K562 (cell line): ENCODE results near the gene OR13J1. TPM values are rescaled to one million over a fixed set of nuclear protein-coding genes. Genes with fewer than 3 reads are reported as not detected.

Experiments
- ATAC-seq: fragments of 200-7000 bp; cut with Tn5 transposase; 3 replicates; pipeline ENCODE4 v1.9.1; 2020; ENCODE audit warnings: moderate library complexity
- BruUV-seq: library from RNA; stranded (reverse); fragments of 400-500 nt; replicated peaks from 2 replicates; lab custom pipeline; 2021; lab: Mats Ljungman, UMichigan
- CTCF ChIA-PET: fragments of 300-600 bp; formaldehyde crosslinking; extraction: SDS; loops from one replicate; lab custom pipeline; 2021; ENCODE audit warnings: low intra/inter-chr PET ratio; lab: Yijun Ruan, JAX
- POLR2A ChIA-PET: fragments of 300-600, 350-650 bp; sonication (Branson Sonifier 250); formaldehyde crosslinking; extraction: SDS; loops from one replicate; lab custom pipeline; 2021; ENCODE audit warnings: antibody characterized with exemption, inconsistent platforms; lab: Yijun Ruan, JAX
- DNase-seq, 4 experiments: peaks; one replicate each; pipeline versions ENCODE4 v3.0.0 to v3.0.0-alpha.2; 2011 to 2018; ENCODE audit warnings: low spot score in 3 of 4, mixed read lengths in 3 of 4; ENCODE audit errors: extremely low read depth in 1 of 4
- FAIRE-seq: peaks from 2 replicates; lab custom pipeline; 2011; peaks lifted over from hg19 to GRCh38; lab: Jason Lieb, UNC
- H2AFZ ChIP-seq: 2 replicates; pipeline ENCODE4 v1.6.0; 2011; ENCODE audit warnings: low read depth, low read length, control low read depth, inconsistent platforms
- H3K27ac ChIP-seq: fragments of 200-600 bp; 3 replicates; pipeline ENCODE4 v1.8.0; 2011; ENCODE audit warnings: low read depth, mild to moderate bottlenecking, control low read depth, inconsistent platforms, low read length, moderate library complexity, mixed read lengths; ENCODE audit errors: extremely low read depth
- H3K27me3 ChIP-seq, 2 experiments: fragments of 300-600 bp in 1 of 2; 2 replicates in 1 of 2; 3 replicates in 1 of 2; pipeline versions ENCODE4 v1.6.0 to v1.8.0; 2011; ENCODE audit warnings: inconsistent platforms in 2 of 2, low read length in 2 of 2, mild to moderate bottlenecking in 1 of 2, mixed read lengths in 1 of 2, moderate library complexity in 1 of 2; ENCODE audit not compliant: control insufficient read depth in 2 of 2, insufficient read depth in 2 of 2
- H3K36me3 ChIP-seq: fragments of 300-600 bp; 3 replicates; pipeline ENCODE4 v1.8.0; 2011; ENCODE audit warnings: mild to moderate bottlenecking, low read length, inconsistent platforms; ENCODE audit not compliant: control insufficient read depth, insufficient read depth
- H3K4me1 ChIP-seq, 2 experiments: fragments of 200-600 bp in 1 of 2; replicated peaks in 1 of 2; 2 replicates in 1 of 2; 3 replicates in 1 of 2; pipeline versions ENCODE4 v1.5.1 to v1.8.0; 2011; ENCODE audit warnings: inconsistent platforms in 2 of 2, low read length in 2 of 2, mild to moderate bottlenecking in 1 of 2, mixed read lengths in 1 of 2, moderate library complexity in 1 of 2; ENCODE audit not compliant: control insufficient read depth in 2 of 2, insufficient read depth in 2 of 2
- H3K4me2 ChIP-seq: 2 replicates; pipeline ENCODE4 v1.6.1; 2011; ENCODE audit warnings: low read length, control low read depth, inconsistent platforms, mixed read lengths; ENCODE audit not compliant: insufficient read depth
- H3K4me3 ChIP-seq: fragments of 200-600 bp; sonication (generic), shearing (Covaris generic); 2 replicates; pipeline ENCODE4 v1.5.1; 2016; ENCODE audit warnings: control low read depth, inconsistent platforms
- H3K79me2 ChIP-seq: fragments of 200-600 bp; 3 replicates; pipeline ENCODE4 v1.8.0; 2011; ENCODE audit warnings: low read length, inconsistent platforms; ENCODE audit not compliant: control insufficient read depth, insufficient read depth
- H3K9ac ChIP-seq, 2 experiments: 2 replicates each; pipeline versions ENCODE4 v1.6.0 to v1.6.1; 2011; ENCODE audit warnings: low read depth in 2 of 2, low read length in 2 of 2, control low read depth in 1 of 2, inconsistent platforms in 1 of 2, mild to moderate bottlenecking in 1 of 2, mixed read lengths in 1 of 2; ENCODE audit not compliant: insufficient read depth in 1 of 2
- H3K9me1 ChIP-seq: one replicate; pipeline ENCODE4 v1.6.0; 2011; ENCODE audit warnings: inconsistent platforms, mild to moderate bottlenecking, low read length, moderate library complexity; ENCODE audit not compliant: control insufficient read depth, insufficient read depth
- H3K9me3 ChIP-seq: replicated peaks from 2 replicates; pipeline ENCODE4 v1.5.1; 2011; ENCODE audit warnings: low read depth, low read length, inconsistent platforms; ENCODE audit not compliant: control insufficient read depth, insufficient read depth
- H4K20me1 ChIP-seq: replicated peaks from 2 replicates; pipeline ENCODE4 v1.6.1; 2011; ENCODE audit warnings: low read length, inconsistent platforms, mixed read lengths; ENCODE audit not compliant: control insufficient read depth, insufficient read depth
- CCAR2 ChIP-seq: fragments of 200-400 bp; formaldehyde crosslinking; IDR thresholded peaks from 2 replicates; pipeline ENCODE4 v1.6.1; 2017; ENCODE audit warnings: mild to moderate bottlenecking, low read depth, low read length
- DACH1 ChIP-seq: fragments of 450-650 bp; IDR thresholded peaks from 2 replicates; pipeline ENCODE4 v1.6.1; 2018; ENCODE audit not compliant: partially characterized antibody
- KDM5B ChIP-seq: fragments of 200-600 bp; sonication (generic); IDR thresholded peaks from 2 replicates; pipeline ENCODE4 v1.6.1; 2012; ENCODE audit warnings: low read depth, mild to moderate bottlenecking, moderate library complexity, low read length, control low read depth, inconsistent platforms; ENCODE audit not compliant: insufficient replicate concordance
- KLF6 ChIP-seq: fragments of 250-450 bp; sonication (Bioruptor Pico); IDR thresholded peaks from 2 replicates; pipeline ENCODE4 v1.4.0; 2020; ENCODE audit warnings: mild to moderate bottlenecking, moderate library complexity, borderline replicate concordance
- MXI1 ChIP-seq: IDR thresholded peaks from 2 replicates; pipeline ENCODE4 v1.6.1; 2011; ENCODE audit warnings: low read depth, mild to moderate bottlenecking, improper control_type of control experiment, low read length
- NFXL1 ChIP-seq: fragments of 450-650 bp; formaldehyde crosslinking; IDR thresholded peaks from 2 replicates; pipeline ENCODE4 v1.4.0; 2021; ENCODE audit warnings: mild to moderate bottlenecking
- NR2F6 ChIP-seq: fragments of 450-650 bp; formaldehyde crosslinking; IDR thresholded peaks from 2 replicates; pipeline ENCODE4 v1.4.0; 2020; ENCODE audit warnings: mild to moderate bottlenecking
- NRF1 ChIP-seq, 2 experiments: fragments of 450-650 bp; IDR thresholded peaks in 1 of 2; conservative IDR thresholded peaks in 1 of 2; 2 replicates each; pipeline ENCODE4 v1.6.1; 2014; ENCODE audit warnings: mild to moderate bottlenecking in 2 of 2
- RBM22 ChIP-seq: fragments of 200-400 bp; formaldehyde crosslinking; IDR thresholded peaks from 2 replicates; pipeline ENCODE4 v1.6.1; 2018; ENCODE audit warnings: low read length, low read depth; ENCODE audit not compliant: poor library complexity, severe bottlenecking
- SREBF2 ChIP-seq: sonication (generic); formaldehyde crosslinking; IDR thresholded peaks from 2 replicates; pipeline ENCODE4 v1.4.0; 2020; ENCODE audit warnings: mild to moderate bottlenecking, missing genetic modification reagents
- TEAD4 ChIP-seq, 2 experiments: sonication (generic) in 1 of 2; formaldehyde crosslinking in 1 of 2; IDR thresholded peaks; 2 replicates each; pipeline versions ENCODE4 v1.6.1 to v1.8.0; 2012 to 2022; ENCODE audit warnings: borderline replicate concordance in 1 of 2, inconsistent platforms in 1 of 2, low read length in 1 of 2, mild to moderate bottlenecking in 1 of 2, missing genetic modification reagents in 1 of 2
- WHSC1 ChIP-seq: IDR thresholded peaks from one replicate; pipeline ENCODE4 v1.6.1; 2012; ENCODE audit warnings: low read length, control low read depth, inconsistent platforms
- ZBTB7A ChIP-seq: IDR thresholded peaks from 2 replicates; pipeline ENCODE4 v1.6.1; 2011; ENCODE audit warnings: low read depth, mild to moderate bottlenecking, low read length, moderate library complexity, borderline replicate concordance; ENCODE audit not compliant: control insufficient read depth
- ZNF77 ChIP-seq: fragments of 250-450 bp; sonication (Bioruptor Pico); IDR thresholded peaks from 2 replicates; pipeline ENCODE4 v1.5.0; 2020
- ZZZ3 ChIP-seq: fragments of 450-650 bp; IDR thresholded peaks from 2 replicates; pipeline ENCODE4 v1.6.1; 2016; ENCODE audit warnings: antibody characterized with exemption, mild to moderate bottlenecking, moderate library complexity
- WGBS: fragments of 100-300 bp; shearing (Covaris generic); methylation state at CpG from one replicate; pipeline ENCODE4 v1.1.6; 2016; ENCODE audit warnings: low coverage, mixed read lengths; ENCODE audit not compliant: insufficient coverage; ENCODE audit errors: missing lambda C conversion rate; 5-methylcytosine and 5-hydroxymethylcytosine counted together
- in situ Hi-C: fragments of 300-500 bp; cut with MboI; formaldehyde crosslinking; loops from 4 replicates; pipeline ENCODE4 v1.15.0; 2018; ENCODE audit warnings: inconsistent platforms, mixed read lengths
- intact Hi-C: fragments of 100-400 bp; cut with micrococcal nuclease; formaldehyde crosslinking; loops from 2 replicates; pipeline ENCODE4 v1.14.2; 2022
- polyA plus RNA-seq, 8 experiments: library from polyadenylated mRNA; depleted of rRNA in 4 of 8; stranded (reverse) in 5 of 8; unstranded in 3 of 8; fragments of >200 nt; fragmentation: Nextera tagmentation in 2 of 8; fragmentation: Illumina TruSeq in 1 of 8; extraction: Ambion mirVana in 2 of 8; extraction: Trizol in 1 of 8; gene quantifications; 2 replicates each; pipeline versions ENCODE4 v1.2.1 to v1.2.3, GENCODE V29; 2011 to 2014; ENCODE audit warnings: inconsistent platforms in 1 of 8, missing spikeins in 1 of 8
- total RNA-seq, 7 experiments: library from RNA; depleted of rRNA in 6 of 7; stranded (reverse); fragments of >200 nt in 6 of 7; fragmentation: Illumina TruSeq in 2 of 7; extraction: Trizol in 2 of 7; gene quantifications; 2 replicates each; pipeline versions ENCODE4 v1.2.1 to v1.2.3, GENCODE V29; 2011 to 2021; ENCODE audit warnings: low replicate concordance in 1 of 7
- TF ChIP-seq, protein P1 (sequence below): fragments of 250-450 bp; sonication (Bioruptor Pico); IDR thresholded peaks from 2 replicates; pipeline ENCODE4 v1.5.0; 2021; ENCODE audit warnings: mild to moderate bottlenecking, moderate library complexity
- TF ChIP-seq, protein P2 (sequence below): sonication (generic); formaldehyde crosslinking; IDR thresholded peaks from 2 replicates; pipeline ENCODE4 v1.8.1; 2023; ENCODE audit warnings: mild to moderate bottlenecking, missing genetic modification reagents

Gene OR13J1
- total and polyA plus RNA-seq, 9 of the 15 experiments (the other 6 are each of a cell fraction or from before 2014, with no cell fraction given), result not detected

DNA sequence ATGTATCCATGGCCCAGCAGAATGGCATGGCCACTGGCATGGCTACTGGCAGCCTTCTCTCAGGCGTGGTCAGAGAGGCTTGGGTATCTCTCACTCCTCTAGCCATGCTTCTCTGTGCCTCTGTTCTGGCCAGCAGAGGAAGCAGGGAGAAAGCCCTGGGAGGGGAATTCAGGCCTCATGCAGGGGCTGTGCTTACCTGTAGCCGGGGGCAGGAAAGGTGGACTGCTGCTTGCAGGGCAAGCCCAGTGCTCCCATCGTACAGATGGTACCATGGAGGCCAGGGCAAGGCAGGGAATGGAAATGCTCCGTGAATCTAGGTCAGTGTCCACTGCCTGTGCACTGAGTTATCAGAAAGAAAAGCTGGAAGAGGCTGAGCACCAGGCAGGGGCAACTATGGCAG, 2.7 kb downstream of the OR13J1 start (continued):
- no peak for TF ChIP-seq TEAD4 (IDR thresholded peaks at IDR 0.05; ENCODE audit: low read length)
- no peak for TF ChIP-seq TEAD4 (CRISPR knock-in tag; IDR thresholded peaks at IDR 0.05; ENCODE audit: borderline replicate concordance)
- TF ChIP-seq RBM22, result no peak
- TF ChIP-seq CCAR2, result no peak
- TF ChIP-seq KDM5B, result no peak
- no peak for TF ChIP-seq ZNF77 (CRISPR knock-in tag)
- TF ChIP-seq NRF1 (conservative IDR thresholded peaks at IDR 0.05 in 1 of 2, IDR thresholded peaks at IDR 0.05 in 1 of 2), result no peak
- TF ChIP-seq, all 486 proteins: peak for 0

GRCh38 chr9:35864695-35865255, 5.4 kb downstream of the OR13J1 start:
- DNase-seq, result no peak
- no peak for ATAC-seq
- Histone ChIP-seq H3K9me3 (no peaks in the 10 kb centered on the region), H3K27me3 (peaks cover 6 to 51% of the 10 kb centered on the region in 2 experiments; a peak in 4 of 5 replicates), H3K4me2 (no peak overlapping the region), H3K4me3 (no peak overlapping the region), H3K79me2 (no peaks in the 10 kb centered on the region), H3K4me1 (peaks cover 0 to 3% of the 10 kb centered on the region in 2 experiments; a peak in 2 of 5 replicates), H3K9ac (no peak overlapping the region), H2AFZ (no peak overlapping the region), H3K36me3 (no peaks in the 10 kb centered on the region), H4K20me1 (no peaks in the 10 kb centered on the region), H3K9me1 (no peaks in the 10 kb centered on the region), H3K27ac (no peak overlapping the region)
- CTCF ChIA-PET, result no interaction called here
- WGBS, result 10% methylated on average over 8 of the region's 8 CpGs
- in situ Hi-C loops, result no loop called here
- no TSS peak for BruUV-seq
- intact Hi-C loops, result no loop called here
- POLR2A ChIA-PET, result interaction anchor here (0.6 to 1.4 kb wide), 3 partner anchors 13 to 210 kb away, joined by 3 to 4 read pairs (median 3); no protein-coding TSS in a partner anchor
- FAIRE-seq, result no peak
- TF ChIP-seq KLF6 (CRISPR knock-in tag) (no peak), NR2F6 (no peak), DACH1 (no peak), WHSC1 (no peak), NFXL1 (no peak), SREBF2 (CRISPR knock-in tag) (no peak), ZZZ3 (no peak), MXI1 (no peak), ZBTB7A (no peak)
- TF ChIP-seq, protein P1, sequence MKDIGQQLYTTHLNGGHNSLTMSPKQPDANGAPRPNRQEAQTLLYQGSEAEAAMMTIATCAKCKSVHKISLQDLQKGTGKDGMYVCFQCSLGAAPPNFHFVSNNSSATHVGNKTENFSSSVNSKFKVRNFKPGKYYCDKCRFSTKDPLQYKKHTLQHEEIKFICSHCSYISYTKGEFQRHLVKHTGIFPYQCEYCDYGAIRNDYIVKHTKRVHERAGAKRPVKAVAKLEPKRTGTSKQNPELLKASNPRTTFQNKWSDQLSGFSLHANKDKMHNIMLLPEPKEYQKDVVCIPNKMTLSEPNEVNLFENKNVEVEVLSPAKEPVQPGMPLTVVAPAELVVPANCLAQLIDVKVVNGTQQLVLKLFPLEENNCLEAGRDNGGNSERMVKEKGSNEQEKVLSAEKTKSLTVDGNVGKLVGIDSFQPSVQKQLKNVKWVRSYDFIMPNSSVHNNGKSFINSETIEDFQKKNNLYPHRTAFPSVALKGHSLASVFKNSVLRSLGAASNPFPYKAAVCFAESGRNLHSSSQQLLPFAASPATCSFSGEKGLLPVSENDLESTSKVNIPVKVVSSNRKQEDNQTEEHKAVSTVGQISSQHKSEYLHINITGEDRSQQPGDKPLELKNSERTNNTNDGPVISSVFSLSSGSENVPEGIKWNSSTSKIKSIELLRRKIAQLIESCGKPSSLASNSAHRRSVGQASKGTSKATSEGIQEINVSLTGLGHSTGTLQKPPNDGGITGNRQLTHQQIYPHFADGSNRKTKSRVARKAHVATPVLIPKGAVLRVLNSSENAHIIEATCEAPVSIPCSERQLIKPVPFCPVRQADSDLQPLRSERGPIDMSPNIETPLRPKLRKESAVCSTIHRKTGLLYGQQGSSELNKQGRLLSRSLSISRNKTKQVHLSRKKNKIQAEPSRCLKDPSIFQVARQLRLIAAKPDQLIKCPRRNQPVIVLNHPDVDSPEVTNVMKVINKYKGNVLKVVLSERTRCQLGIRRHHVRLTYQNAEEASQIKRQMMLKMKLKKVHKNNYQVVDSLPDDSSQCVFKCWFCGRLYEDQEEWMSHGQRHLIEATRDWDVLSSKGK (CRISPR knock-in tag), result no peak
- TF ChIP-seq, protein P2, sequence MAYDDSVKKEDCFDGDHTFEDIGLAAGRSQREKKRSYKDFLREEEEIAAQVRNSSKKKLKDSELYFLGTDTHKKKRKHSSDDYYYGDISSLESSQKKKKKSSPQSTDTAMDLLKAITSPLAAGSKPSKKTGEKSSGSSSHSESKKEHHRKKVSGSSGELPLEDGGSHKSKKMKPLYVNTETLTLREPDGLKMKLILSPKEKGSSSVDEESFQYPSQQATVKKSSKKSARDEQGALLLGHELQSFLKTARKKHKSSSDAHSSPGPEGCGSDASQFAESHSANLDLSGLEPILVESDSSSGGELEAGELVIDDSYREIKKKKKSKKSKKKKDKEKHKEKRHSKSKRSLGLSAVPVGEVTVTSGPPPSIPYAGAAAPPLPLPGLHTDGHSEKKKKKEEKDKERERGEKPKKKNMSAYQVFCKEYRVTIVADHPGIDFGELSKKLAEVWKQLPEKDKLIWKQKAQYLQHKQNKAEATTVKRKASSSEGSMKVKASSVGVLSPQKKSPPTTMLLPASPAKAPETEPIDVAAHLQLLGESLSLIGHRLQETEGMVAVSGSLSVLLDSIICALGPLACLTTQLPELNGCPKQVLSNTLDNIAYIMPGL, result no peak
